SK-N-SH treated with all-trans-retinoic acid at 6 μM for 48 hours (cell line): ENCODE measurements around the gene C11orf68.

ENCODE experiments used
- GLIS3 ChIP-seq: fragments of 250-450 bp; sonication (Bioruptor Pico); IDR thresholded peaks from 2 replicates; pipeline ENCODE4 v1.5.0; 2020; ENCODE audit warnings: mild to moderate bottlenecking, moderate library complexity
- PPARA ChIP-seq: fragments of 250-450 bp; sonication (Bioruptor Pico); IDR thresholded peaks from 2 replicates; pipeline ENCODE4 v1.5.0; 2020; ENCODE audit warnings: mild to moderate bottlenecking, borderline replicate concordance
- RARB ChIP-seq: fragments of 250-450 bp; sonication (Bioruptor Pico); IDR thresholded peaks from 2 replicates; pipeline ENCODE4 v1.8.0; 2021; ENCODE audit warnings: mild to moderate bottlenecking, moderate library complexity

DNA sequence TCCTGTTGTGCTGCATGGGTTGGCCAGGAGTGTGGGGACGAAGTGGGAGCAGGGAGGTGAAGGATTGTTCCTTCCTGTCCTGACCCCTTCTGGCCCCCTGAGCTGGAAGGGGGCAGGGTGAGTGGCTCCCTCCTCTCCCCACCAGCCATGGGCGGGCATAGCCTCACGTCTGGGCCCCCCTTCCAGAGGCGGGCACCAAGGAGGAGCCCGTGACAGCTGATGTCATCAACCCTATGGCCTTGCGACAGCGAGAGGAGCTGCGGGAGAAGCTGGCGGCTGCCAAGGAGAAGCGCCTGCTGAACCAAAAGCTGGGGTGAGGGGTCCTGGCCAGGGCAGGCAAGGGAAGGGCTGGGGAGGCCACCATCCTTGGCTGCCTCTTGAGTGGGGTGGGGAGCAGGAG lies 46.0 kb upstream of the C11orf68 start:
- TF ChIP-seq PPARA (CRISPR knock-in tag) (no peak), GLIS3 (CRISPR knock-in tag) (no peak), RARB (CRISPR knock-in tag) (no peak)
